Stimulated activated CD4-positive, alpha-beta T cell treated with anti-CD3 and anti-CD28 coated beads, TNF-alpha, amount 100 ng/mL, for 1 hour (primary cell): ENCODE results near the gene EPB41L3.
"Not testable (repeated sequence)": the region's sequence is repeated elsewhere in the genome, so short reads cannot be mapped to it uniquely, and the experiment has no call there.

Source experiments
- DNase-seq, 3 donors: peaks; one replicate each; pipeline ENCODE4 v3.0.0-alpha.2; 2020; ENCODE audit warnings: low read depth in 3 of 3, low spot score in 1 of 3

EPB41L3 gene

DNA sequence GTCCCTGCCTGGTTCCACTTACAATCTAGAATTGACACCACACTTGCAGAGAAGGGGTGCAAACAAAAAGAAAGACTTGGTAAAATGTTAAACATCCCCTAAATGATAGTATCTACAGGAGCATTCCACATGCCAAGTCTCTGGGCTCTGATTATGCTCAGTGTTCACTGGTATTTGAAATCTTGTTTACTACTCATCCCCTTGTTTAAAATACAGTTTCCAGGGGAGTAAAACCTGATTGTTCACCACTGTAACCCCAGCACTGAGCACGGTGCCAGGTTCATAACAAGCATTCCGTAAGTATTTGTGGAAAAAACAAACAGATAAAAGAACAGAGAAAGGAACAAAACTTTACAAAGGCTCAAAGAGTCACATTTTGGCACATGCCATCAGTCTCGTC lies 11.7 kb downstream of the EPB41L3 start:
- DNase-seq: no peak

DNA sequence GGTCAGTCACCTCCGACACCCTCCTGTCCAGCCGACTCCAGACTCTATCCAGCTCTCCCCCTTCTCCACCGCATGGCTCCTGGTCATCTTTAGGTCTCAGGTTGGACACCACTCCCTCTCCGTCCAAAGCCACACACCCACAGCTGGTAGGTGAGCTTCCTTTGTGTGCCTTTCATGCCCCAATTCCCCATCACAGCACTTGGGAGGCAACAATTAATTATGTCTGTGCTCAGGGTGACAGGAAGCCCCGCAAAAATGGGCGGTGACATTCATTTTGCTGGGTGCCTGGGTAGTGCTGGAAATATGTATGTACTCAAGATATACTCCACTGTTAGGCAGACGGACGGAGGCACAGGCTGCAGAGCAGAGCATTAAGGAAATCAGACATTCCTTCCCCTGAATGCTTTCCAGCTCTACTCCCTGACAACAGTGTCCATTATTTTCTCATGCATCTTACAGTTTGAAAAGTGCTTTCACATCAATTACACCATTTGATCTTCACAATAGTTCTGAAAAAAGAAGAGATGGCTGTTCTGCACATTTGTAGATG lies 13.1 kb downstream of the EPB41L3 start:
- no peak for DNase-seq

DNA sequence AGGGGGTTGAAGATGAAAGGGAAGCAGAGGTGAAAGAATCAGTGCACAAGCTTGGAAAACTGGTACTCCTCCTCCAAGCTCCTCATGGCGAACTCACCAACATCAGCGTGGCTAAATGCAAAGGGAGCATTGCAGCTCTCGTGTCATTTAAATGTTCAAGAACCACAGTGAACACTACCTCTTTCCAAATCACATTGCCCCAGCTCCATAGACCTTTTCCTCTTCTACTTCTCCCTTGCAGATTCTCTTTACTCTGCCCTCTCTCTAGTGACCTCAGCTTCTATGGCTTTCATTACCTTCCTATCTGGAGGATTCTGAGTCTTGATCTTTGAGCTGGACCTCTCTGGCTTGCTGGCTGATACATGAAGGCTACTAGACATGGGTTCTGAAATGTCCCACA lies 14.3 kb downstream of the EPB41L3 start:
- no peak for DNase-seq

DNA sequence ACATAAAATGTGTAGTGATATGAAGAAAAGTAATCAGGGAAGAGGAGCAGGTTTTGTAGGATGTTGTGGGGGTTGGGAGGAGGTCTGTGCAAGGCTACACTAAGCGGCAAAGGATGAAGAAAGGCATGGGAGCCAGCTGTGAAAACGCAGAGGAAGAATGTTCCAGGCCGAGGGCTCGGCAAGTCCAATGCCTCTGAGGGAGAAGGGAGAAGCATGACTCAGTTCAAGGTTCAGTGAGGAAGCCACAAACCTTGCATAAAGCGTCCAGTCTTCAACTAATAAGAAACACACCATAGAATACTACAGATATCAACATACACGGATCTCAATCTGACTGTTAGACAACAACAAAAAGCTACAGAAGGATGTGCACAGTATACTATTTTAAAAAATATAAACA lies 16.2 kb downstream of the EPB41L3 start:
- no peak for DNase-seq

DNA sequence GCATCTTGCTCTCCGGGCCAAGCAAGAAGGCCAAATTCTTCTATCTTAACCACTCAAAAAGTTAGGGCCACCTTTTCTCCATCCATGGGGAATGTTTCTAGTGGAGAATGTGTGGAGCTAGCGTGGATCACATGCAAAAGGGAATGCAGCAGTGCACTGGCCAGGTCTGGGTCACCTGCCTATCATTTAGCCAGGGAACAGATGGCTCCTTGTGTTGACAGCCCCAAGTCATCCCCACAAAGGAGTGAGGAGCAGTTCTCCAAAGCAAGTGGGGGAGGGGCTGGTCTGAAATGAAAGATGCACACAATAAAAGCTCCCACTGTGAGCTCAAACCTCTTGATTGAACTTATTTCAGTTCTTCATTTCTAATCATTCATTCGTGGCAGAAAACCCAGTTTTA lies 19.1 kb downstream of the EPB41L3 start:
- DNase-seq: no peak

DNA sequence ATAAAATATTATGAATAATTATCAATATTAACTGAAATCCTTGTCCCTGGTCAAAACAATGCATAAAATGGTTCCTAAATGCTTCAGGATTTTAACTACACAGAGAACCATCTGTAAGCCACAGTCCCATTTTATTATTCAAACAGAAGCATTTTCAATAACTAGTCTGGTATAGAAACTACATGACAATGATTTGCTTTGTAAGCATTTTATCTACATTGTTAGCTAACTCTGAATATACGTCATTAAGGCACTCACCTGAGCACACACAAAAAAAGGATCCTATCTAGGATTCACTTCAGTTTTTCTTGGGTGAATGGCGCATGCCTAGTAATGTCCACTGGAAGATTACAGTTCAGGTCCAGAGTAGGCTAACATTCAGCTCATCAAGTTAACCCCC lies 22.8 kb downstream of the EPB41L3 start:
- DNase-seq: no peak

DNA sequence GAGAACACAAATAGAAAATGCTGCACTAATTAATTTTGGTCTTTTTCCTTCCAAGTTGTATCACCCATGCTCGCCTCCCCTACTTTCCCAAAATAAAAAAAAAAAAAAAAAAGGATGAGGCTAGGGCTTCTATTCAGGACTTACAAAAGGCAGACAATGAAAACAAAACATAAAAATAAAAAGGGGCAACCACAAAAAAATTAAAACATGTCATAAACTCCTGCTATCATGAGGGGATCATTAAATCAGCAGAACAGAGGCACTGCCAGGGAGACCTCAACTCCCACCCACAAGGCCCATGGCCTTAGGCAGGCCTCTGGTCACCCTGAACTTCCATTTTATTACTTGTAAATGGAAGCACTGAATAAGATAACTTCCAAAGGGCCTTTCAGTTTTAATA lies 23.3 kb downstream of the EPB41L3 start:
- DNase-seq: no peak

DNA sequence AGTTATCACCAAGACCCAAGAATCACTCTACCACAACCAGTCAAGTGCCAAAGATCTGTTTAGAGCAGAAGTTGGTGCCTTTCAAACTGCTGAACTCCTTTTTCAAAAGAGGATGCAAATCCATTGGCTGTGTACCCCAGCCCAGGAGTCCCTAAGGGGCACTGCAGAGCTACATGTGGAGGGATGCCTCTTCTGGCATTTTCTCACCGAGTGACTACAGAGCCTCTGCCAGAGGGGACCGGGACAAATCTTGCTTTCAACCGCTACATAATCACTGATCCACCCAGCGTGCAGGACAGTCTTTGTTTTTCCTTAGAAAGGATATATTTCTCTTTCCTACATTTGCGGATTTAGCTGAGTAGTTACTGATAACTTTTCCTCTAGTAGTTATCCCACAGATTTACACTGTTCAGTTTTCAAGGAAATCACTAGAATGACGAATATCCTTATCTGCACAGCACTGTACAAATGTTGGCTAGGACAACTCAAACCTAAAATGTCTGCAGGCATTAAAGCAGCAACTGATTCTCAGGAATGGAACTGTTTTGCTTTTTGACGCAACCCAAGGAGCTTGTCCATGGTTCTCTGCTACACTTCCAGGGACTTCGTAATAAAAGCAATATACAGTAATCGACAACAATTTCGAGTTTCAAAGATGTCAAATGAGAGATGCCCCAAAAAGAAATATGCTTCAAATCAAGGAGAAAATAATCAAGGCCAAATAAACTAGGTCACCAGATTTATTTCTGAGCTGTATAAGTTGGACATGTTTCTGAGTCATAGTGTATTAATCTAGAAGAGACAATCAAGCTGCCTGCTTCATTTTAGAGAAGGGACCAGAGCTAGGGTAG lies 24.1 kb downstream of the EPB41L3 start:
- DNase-seq: no peak

DNA sequence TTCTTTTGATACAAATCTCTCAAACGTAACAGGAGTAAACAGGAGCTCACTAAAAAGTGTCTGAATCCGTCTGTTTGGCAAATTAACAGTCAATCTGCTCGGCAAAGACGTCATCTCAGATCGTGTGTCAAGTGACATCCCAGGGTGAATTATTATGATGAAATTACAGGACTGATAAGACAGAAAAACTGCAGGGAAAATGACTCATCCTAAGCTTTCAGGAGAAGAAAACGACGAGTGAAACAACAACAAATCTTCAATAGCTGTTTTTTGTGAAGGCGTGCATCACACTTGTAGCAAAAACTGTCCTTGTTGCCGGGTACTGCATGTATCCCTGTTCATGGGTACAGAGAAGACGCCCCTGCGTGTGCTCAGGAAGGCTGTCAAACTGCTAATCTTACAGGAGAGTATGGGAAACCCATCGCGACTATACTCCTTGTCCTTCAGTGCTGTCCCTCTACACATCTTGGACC lies 24.9 kb downstream of the EPB41L3 start:
- no peak for DNase-seq

DNA sequence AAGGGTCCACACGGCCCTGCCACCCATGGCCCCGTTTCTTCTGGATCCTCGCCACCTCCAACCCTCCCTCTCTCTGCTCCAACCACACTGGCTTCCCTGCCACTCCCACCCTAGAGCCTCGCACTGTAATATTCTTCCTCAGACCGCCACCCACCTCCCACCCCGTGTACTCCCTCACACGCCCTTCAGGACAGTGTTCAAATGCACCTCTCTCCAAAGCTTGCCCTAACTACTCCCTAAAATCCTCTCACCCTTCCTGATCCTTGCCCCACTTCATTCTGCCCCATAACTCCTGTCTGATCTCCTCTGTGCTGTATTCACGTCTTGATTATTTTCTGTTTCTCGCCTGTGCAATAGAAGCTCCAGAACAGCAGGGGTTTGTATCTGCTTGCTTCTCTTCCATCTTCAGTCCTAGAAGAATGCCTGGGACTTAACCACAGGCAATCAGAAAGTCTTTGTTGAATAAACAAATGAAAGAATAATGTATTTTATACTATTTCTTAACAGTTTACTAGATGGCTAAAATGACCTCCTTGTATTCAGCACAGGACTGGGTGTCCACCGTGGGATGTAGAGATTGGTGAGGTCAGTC lies 25.5 kb downstream of the EPB41L3 start:
- DNase-seq: no peak

DNA sequence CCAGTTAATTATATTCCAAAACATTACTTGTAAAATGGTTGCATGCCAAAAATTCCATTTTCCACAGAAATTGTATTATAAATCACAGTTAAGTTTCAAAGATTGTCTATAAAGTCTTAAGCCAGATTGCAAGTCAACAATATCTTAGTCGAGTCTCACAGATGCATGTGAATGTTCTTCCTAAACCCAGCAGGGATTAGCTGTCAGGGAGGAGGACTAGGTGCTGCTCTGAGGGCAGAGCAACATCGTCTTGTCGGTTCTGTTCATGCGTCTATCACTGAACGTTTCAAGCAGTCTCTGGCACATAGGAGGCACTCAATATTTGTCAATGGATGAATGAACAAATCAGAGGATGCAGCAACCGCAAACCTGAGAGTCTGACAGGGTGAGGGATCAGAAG lies 27.0 kb downstream of the EPB41L3 start:
- DNase-seq: no peak

DNA sequence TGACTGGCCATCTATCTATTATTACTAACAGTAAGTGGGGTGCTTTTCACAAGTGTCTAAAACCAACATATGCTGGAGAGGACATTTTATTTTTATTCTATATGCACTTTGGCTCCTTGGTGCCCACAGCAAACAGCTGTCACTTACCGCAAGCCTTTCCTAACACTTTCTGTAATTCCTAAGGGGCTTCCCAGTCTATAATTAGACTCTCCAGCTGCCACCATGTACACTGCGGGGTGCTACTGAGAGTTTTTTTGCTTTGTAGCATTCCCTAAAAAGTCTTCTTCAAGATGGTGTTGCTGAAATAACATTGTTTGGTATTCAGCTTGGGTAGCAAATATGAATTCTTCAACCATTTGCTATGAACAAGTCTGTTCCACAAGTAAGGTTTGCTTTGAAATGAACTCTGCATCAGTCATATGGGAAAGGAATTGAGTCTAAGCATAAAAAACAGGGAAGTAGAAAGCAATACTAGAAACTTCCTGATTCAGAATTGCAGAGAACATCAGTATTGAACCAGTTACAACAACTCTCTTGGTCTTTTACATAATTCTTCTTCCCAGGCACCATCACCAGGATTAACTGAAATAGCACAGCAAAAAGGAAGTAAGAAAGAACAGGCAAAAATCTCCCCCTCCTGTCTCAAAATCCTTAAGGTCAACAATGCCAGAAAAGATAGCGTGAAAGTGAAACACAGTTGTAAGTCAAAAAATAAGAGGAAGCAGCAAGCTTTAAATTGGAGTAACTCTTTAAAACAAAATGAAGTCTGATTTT lies 28.6 kb downstream of the EPB41L3 start:
- no peak for DNase-seq

DNA sequence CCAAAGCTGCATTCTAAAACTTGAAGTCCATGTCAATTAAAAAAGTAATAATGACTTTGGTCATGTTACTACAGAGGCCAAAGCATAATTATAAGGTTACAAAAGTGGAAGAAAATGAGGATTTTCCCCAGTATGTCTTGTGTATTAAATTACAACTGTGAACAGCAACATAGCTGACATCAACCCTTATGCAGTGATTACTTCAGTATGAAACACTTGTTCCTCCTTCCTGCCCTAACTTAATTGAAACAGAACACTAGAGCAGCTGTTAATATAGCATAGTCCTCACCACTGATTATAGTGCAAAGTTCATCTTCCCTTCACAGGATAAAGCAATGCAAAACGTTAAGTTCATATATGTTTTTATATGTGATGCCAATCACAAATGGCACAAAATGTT lies 29.9 kb downstream of the EPB41L3 start:
- DNase-seq: no peak

DNA sequence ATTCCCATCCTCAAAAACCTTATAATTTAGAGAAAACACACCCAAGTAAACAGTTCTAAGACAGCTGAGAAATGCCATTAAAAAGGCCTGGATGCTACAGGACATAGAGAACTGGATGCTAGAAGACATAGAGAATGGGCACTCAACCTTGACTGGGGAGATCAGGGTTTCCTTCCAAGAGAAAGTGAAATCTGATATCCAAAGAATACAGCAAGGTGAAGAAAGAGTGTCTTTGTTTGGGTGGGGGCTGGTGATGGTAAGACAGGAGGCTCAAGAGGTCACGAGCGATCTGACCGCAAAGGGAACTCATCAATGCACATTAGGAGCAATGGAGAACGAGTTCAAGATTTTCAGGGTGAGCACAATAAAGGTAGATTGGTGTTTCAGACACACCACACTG lies 31.6 kb downstream of the EPB41L3 start:
- DNase-seq: no peak

DNA sequence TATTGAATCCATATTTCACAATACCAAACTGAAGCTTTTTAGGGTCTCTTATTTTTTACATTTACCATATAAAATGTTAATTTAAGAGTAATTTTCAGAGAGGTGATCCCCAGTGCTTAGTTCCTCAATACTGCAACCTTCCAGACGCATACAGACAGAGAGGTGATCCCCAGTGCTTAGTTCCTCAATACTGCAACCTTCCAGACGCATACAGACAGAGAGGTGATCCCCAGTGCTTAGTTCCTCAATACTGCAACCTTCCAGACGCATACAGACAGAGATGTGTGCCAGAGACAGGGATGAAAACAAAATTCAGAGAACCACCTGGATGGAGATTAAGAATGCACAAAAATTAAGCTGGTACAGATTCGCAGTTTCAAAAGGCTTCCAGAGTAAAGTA lies 32.3 kb downstream of the EPB41L3 start:
- not testable (repeated sequence) for DNase-seq

DNA sequence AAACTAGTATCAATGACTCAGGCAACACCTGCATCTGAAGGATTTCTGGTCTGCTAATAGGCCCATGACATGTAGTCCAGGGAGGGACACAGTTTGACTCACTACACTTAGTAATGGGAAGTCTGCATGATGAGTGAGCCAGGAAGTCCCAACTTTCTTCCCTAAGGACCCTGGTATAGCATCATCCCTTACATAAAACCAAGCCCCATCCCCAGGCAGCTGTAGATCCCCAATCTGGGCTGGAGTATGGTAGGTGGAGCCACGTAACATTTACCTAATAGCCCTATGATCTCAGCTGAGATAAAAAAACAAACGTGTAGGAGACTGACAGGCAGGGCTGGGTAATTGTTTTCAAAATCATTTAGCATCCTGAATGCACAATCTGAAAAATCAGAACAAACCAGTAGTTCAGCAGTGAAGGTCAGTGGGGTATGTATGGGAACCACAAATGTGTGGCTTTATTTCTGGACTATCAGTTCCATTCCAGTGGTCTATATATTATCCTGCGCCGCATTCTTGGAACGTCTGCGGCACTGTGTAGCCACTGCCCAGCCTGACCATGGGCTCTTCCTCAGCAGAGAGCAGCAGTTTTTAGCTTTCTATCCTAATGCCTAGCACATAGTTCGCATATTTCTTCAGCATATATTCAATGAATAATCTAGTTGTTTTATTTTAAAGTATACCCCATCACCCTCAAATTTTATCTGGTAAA lies 33.5 kb downstream of the EPB41L3 start:
- no peak for DNase-seq

DNA sequence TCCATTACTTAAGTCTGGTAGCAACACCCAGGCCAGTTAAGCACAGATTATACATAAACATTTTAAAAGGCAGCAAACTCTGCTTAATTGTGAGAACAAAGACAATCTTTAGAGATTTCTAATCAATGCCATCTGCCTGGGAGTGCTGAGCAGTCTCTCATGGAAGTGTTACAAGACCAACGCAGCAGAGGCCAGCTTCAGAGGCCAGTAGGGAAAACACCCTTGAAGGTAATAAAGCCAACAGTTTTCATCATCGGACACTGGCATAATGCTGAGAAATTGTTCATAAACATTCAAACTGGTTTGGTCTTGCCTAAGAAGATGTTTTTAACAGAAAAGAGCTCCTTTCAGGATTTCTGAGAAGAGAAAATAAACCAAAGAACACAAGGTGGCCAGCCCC lies 35.0 kb downstream of the EPB41L3 start:
- DNase-seq: no peak

DNA sequence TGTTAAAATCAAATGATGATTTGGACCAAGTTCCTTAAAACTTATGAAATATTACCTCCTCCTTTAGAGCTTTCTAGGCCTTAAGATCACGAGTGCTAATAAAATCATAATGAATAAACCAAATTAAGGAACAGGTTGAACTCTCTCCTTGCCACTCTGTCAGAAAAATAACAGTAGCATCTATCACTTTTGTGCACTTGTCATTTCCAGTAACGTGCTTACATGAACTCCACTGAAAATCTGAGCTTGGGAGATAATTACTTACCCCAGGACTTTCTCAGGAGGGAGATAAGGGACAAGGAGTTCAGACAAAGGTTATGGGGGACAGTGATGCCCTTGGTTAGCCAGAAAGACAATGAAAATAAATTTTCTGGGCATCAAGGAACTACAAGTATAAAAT lies 36.0 kb downstream of the EPB41L3 start:
- DNase-seq: no peak

DNA sequence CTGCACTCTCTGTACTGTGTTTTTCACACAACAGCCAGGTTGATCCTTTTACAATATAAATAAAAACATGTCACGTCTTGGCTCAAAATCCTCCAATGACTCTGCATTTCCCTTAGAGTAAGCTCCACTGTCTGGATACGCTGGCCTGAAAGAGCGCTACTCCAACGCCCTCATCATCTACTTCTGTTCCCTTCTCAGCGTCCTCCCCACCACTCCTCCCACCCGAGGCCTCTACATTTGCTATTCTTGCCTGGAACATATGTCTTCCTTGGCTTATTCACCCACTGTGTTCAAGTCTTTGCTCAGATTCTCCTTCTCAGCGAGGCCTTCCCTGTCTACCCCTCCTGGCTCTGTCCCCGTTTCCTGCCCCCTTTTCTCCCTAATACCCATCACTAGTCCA lies 37.6 kb downstream of the EPB41L3 start:
- DNase-seq: no peak

DNA sequence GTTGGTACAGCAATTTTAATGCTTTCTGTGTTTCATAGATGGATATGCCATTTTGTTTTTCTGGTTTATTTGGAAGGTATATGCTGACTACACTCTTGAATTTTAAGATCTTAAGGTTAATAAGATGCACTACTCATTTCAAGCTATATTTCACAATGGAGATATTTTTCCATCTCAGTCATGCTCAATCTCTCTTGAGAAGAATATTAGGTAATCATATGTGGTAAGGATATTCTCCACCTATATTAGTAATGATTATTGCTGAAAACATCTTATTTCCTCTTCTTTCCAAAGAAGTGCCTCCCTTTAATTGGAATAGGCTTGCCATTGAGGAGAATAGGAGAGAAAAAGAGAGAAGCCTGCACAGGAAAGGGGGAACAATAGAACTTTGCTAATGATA lies 40.1 kb downstream of the EPB41L3 start:
- DNase-seq: no peak
